H1 (cell line): ENCODE measurements around the gene PSMB4. TPM values are rescaled to one million over a fixed set of nuclear protein-coding genes. Genes with fewer than 3 reads are reported as not detected.

Experiments
- CTCF ChIA-PET: fragments of 300-600 bp; sonication (Branson Sonifier 250); formaldehyde crosslinking; loops from one replicate; lab custom pipeline; 2021; ENCODE audit not compliant: partially characterized antibody; lab: Charles Lee
- POLR2A ChIA-PET: fragments of 300-600 bp; sonication (Branson Sonifier 250); formaldehyde crosslinking; loops from one replicate; lab custom pipeline; 2021; ENCODE audit warnings: inconsistent platforms; ENCODE audit not compliant: partially characterized antibody; lab: Charles Lee
- DNase-seq, 2 experiments: peaks; one replicate each; pipeline versions ENCODE4 v3.0.0 to v3.0.0-alpha.2; 2010 to 2022; ENCODE audit warnings: low spot score in 2 of 2, low read depth in 1 of 2, mixed read lengths in 1 of 2
- FAIRE-seq: peaks from 2 replicates; lab custom pipeline; 2011; peaks lifted over from hg19 to GRCh38; lab: Jason Lieb, UNC
- H2AFZ ChIP-seq: 2 replicates; pipeline ENCODE4 v1.8.1; 2012; ENCODE audit warnings: low read length, inconsistent platforms
- H2AK5ac ChIP-seq: 2 replicates; pipeline ENCODE4 v1.6.1; 2013; ENCODE audit warnings: low read depth, low read length
- H2BK120ac ChIP-seq: replicated peaks from 2 replicates; pipeline ENCODE3; 2013; ENCODE audit warnings: low read depth, low read length, inconsistent platforms
- H2BK12ac ChIP-seq: 2 replicates; pipeline ENCODE4 v1.6.1; 2013; ENCODE audit warnings: low read depth, low read length
- H2BK15ac ChIP-seq: 2 replicates; pipeline ENCODE4 v1.6.1; 2013; ENCODE audit warnings: low read length
- H2BK20ac ChIP-seq: 2 replicates; pipeline ENCODE4 v1.6.1; 2013; ENCODE audit warnings: low read length
- H2BK5ac ChIP-seq: 2 replicates; pipeline ENCODE4 v1.6.1; 2013; ENCODE audit warnings: low read depth, low read length
- H3K14ac ChIP-seq: 2 replicates; pipeline ENCODE4 v1.6.1; 2013; ENCODE audit warnings: inconsistent platforms; ENCODE audit not compliant: insufficient read length
- H3K18ac ChIP-seq: 2 replicates; pipeline ENCODE4 v1.6.1; 2013; ENCODE audit warnings: low read length; ENCODE audit errors: extremely low read depth
- H3K23ac ChIP-seq: 2 replicates; pipeline ENCODE4 v1.6.1; 2013; ENCODE audit warnings: inconsistent platforms; ENCODE audit not compliant: insufficient read length
- H3K23me2 ChIP-seq: 2 replicates; pipeline ENCODE4 v1.6.1; 2013; ENCODE audit warnings: low read depth, low read length
- H3K27ac ChIP-seq: 2 replicates; pipeline ENCODE4 v1.6.1; 2011; ENCODE audit warnings: low read depth, low read length, inconsistent platforms
- H3K27me3 ChIP-seq, 4 experiments: replicated peaks in 1 of 4; 1 replicate in 1 of 4; 2 replicates in 3 of 4; pipeline versions ENCODE4 v1.6.1 to v1.8.1; 2011 to 2013; ENCODE audit warnings: low read length in 3 of 4, mild to moderate bottlenecking in 3 of 4, inconsistent platforms in 2 of 4, mixed read lengths in 2 of 4, moderate library complexity in 1 of 4; ENCODE audit not compliant: control insufficient read depth in 3 of 4, insufficient read depth in 3 of 4; ENCODE audit errors: extremely low read depth in 1 of 4
- H3K36me3 ChIP-seq, 4 experiments: 2 replicates each; pipeline versions ENCODE4 v1.6.1 to v1.8.1; 2011 to 2013; ENCODE audit warnings: mild to moderate bottlenecking in 4 of 4, low read length in 3 of 4, moderate library complexity in 2 of 4, control low read depth in 1 of 4, inconsistent platforms in 1 of 4; ENCODE audit not compliant: insufficient read depth in 4 of 4, control insufficient read depth in 2 of 4
- H3K4ac ChIP-seq: replicated peaks from 2 replicates; pipeline ENCODE3; 2013; ENCODE audit warnings: low read length, low read depth, mixed read lengths, inconsistent platforms; ENCODE audit not compliant: insufficient read length
- H3K4me1 ChIP-seq, 4 experiments: replicated peaks in 1 of 4; 1 replicate in 1 of 4; 2 replicates in 3 of 4; pipeline versions ENCODE4 v1.6.1 to v1.8.1; 2011 to 2013; ENCODE audit warnings: low read length in 3 of 4, inconsistent platforms in 2 of 4, mixed read lengths in 1 of 4; ENCODE audit not compliant: insufficient read depth in 4 of 4, control insufficient read depth in 3 of 4
- H3K4me2 ChIP-seq, 2 experiments: 2 replicates each; pipeline versions ENCODE4 v1.6.1 to v1.8.1; 2011 to 2013; ENCODE audit warnings: low read depth in 2 of 2, low read length in 2 of 2, control low read depth in 1 of 2, inconsistent platforms in 1 of 2, mild to moderate bottlenecking in 1 of 2; ENCODE audit not compliant: insufficient read depth in 1 of 2
- H3K4me3 ChIP-seq, 4 experiments: fragments of 200-600, 300-600 bp in 1 of 4; sonication (generic), shearing (Covaris generic), sonication (Bioruptor Twin) in 1 of 4; 2 replicates each; pipeline versions ENCODE4 v1.5.1 to v1.8.1; 2011 to 2016; ENCODE audit warnings: low read length in 4 of 4, low read depth in 3 of 4, control low read depth in 2 of 4, inconsistent platforms in 2 of 4, mild to moderate bottlenecking in 2 of 4, mixed read lengths in 1 of 4, moderate library complexity in 1 of 4; ENCODE audit not compliant: insufficient read depth in 2 of 4; ENCODE audit errors: extremely low read depth in 1 of 4
- H3K56ac ChIP-seq: replicated peaks from 2 replicates; pipeline ENCODE3; 2013; ENCODE audit warnings: low read depth, mild to moderate bottlenecking, mixed read lengths, low read length, inconsistent platforms; ENCODE audit not compliant: insufficient read length
- H3K79me1 ChIP-seq: 2 replicates; pipeline ENCODE4 v1.6.1; 2013; ENCODE audit warnings: low read depth, low read length, control low read depth
- H3K79me2 ChIP-seq, 2 experiments: 2 replicates each; pipeline versions ENCODE4 v1.6.1 to v1.8.1; 2012 to 2013; ENCODE audit warnings: low read length in 2 of 2, mild to moderate bottlenecking in 2 of 2, inconsistent platforms in 1 of 2; ENCODE audit not compliant: insufficient read depth in 2 of 2, control insufficient read depth in 1 of 2
- H3K9ac ChIP-seq, 4 experiments: replicated peaks in 1 of 4; 1 replicate in 1 of 4; 2 replicates in 3 of 4; pipeline versions ENCODE4 v1.6.1 to v1.8.1; 2011 to 2013; ENCODE audit warnings: low read depth in 3 of 4, low read length in 3 of 4, control low read depth in 2 of 4, mild to moderate bottlenecking in 2 of 4, moderate library complexity in 2 of 4, inconsistent platforms in 1 of 4; ENCODE audit errors: extremely low read depth in 1 of 4
- H3K9me3 ChIP-seq, 2 experiments: 2 replicates each; pipeline versions ENCODE4 v1.6.1 to v1.8.1; 2012 to 2013; ENCODE audit warnings: mild to moderate bottlenecking in 2 of 2, moderate library complexity in 2 of 2, control low read depth in 1 of 2, inconsistent platforms in 1 of 2, low read depth in 1 of 2, low read length in 1 of 2, mixed read lengths in 1 of 2; ENCODE audit not compliant: insufficient read depth in 2 of 2
- H4K20me1 ChIP-seq, 2 experiments: replicated peaks in 1 of 2; 2 replicates each; pipeline versions ENCODE3 to v1.8.1; 2011 to 2013; ENCODE audit warnings: inconsistent platforms in 2 of 2, low read length in 2 of 2, mild to moderate bottlenecking in 1 of 2; ENCODE audit not compliant: insufficient read depth in 2 of 2, control insufficient read depth in 1 of 2
- H4K5ac ChIP-seq: 2 replicates; pipeline ENCODE4 v1.6.1; 2013; ENCODE audit warnings: low read length, low read depth, mixed read lengths, inconsistent platforms; ENCODE audit not compliant: insufficient read length
- H4K8ac ChIP-seq: 2 replicates; pipeline ENCODE4 v1.8.0; 2013; ENCODE audit warnings: mild to moderate bottlenecking, moderate library complexity, low read length, inconsistent platforms; ENCODE audit not compliant: insufficient read depth; ENCODE audit errors: extremely low read depth
- H4K91ac ChIP-seq: replicated peaks from 2 replicates; pipeline ENCODE3; 2013; ENCODE audit warnings: low read length, mixed read lengths, inconsistent platforms; ENCODE audit not compliant: insufficient read length
- CBX8 ChIP-seq: fragments of 300-800, 300-1000 bp; sonication (generic); IDR thresholded peaks from 2 replicates; pipeline ENCODE4 v1.7.1; 2016; ENCODE audit warnings: low read depth, low read length, borderline replicate concordance
- SUZ12 ChIP-seq: fragments of 200-600 bp; sonication (generic); IDR thresholded peaks from 2 replicates; pipeline ENCODE4 v1.6.1; 2012; ENCODE audit warnings: mild to moderate bottlenecking, inconsistent platforms, low read length, moderate library complexity, mixed read lengths
- WGBS, 2 experiments: shearing (Covaris generic) in 1 of 2; methylation state at CpG; one replicate each; pipeline versions ENCODE4 v1.1.6 to v1.1.7; 2013 to 2015; ENCODE audit warnings: low lambda C conversion rate in 2 of 2, mixed read lengths in 2 of 2, inconsistent platforms in 1 of 2, low coverage in 1 of 2, missing lambda C conversion rate in 1 of 2; ENCODE audit not compliant: insufficient replicate concordance in 2 of 2, insufficient coverage in 1 of 2, insufficient read length in 1 of 2; ENCODE audit errors: extremely low coverage in 1 of 2, missing lambda C conversion rate in 1 of 2; 5-methylcytosine and 5-hydroxymethylcytosine counted together
- polyA plus RNA-seq, 7 experiments: library from polyadenylated mRNA; depleted of rRNA in 3 of 7; stranded (reverse) in 5 of 7; unstranded in 2 of 7; fragments of >200 nt in 5 of 7; fragments of 200-250 nt in 2 of 7; gene quantifications; 1 replicate in 5 of 7; 2 replicates in 1 of 7; 4 replicates in 1 of 7; pipeline versions ENCODE4 v1.2.1 to v1.2.3, GENCODE V29; 2011 to 2013; ENCODE audit warnings: missing spikeins in 2 of 7, mixed read lengths in 2 of 7
- total RNA-seq: library from RNA; stranded (reverse); fragmentation: NEBNext Ultra II Directional; extraction: Animal tissue kit (Norgen Biotek cat#: 25700); gene quantifications from 2 replicates; pipeline ENCODE4 v1.2.1, GENCODE V29; 2021
- TF ChIP-seq, protein P1 (sequence below): IDR thresholded peaks from 2 replicates; pipeline ENCODE4 v1.6.1; 2011; ENCODE audit warnings: low read length, improper control_type of control experiment
- TF ChIP-seq, protein P2 (sequence below): IDR thresholded peaks from 2 replicates; pipeline ENCODE4 v1.6.1; 2012; ENCODE audit warnings: low read length, inconsistent platforms

PSMB4 gene
- total and polyA plus RNA-seq, 2 of the 8 experiments (the other 6 are each of a cell fraction or from before 2014, with no cell fraction given), result 430 to 1,098 TPM

DNA sequence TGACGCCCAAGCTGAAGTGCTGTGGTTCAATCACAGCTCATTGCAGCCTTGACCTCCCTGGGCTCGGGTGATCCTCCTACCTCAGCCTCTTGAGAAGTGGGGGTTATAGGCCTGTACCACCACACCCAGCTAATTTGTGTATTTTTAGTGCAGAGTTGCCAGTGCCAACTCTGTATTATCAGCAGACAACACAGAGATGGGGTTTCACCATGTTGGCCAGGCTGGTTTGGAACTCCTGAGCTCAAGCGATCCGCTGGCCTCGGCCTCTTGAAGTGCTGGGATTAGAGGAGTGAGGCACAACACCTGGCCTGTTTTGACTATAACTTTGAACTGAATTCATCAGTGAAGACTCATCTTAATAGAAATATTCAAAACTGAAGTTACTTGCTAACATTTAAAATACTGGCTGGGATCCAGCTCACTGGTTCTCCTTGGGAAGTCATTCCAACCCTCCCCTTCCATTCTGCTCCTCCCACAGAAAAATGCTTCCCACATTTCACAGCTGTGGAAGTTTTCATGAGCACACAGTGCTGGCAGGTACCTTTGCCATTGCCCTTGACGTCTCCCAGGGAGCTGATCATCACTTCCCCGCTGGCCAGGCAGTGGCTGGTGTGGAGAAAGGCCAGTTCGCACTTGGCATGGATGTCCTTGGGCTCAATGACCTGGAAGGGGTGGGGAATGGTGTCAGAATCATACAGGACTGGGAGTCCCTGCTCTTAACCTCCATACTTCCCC lies 31.5 kb upstream of the PSMB4 start:
- ChIA-PET CTCF (interaction anchor here (1.2 to 2.5 kb wide), 6 partner anchors 11 to 38 kb away, joined by 3 to 9 read pairs (median 5); partner anchors contain the start of gene PSMB4), POLR2A (interaction anchor here (1.0 to 1.8 kb wide), 7 partner anchors 11 to 35 kb away, joined by 3 to 7 read pairs (median 3); partner anchors contain the start of gene RFX5)
- no peak overlapping the region for H3K56ac ChIP-seq
- no peaks in the 10 kb centered on the region for H3K79me1 ChIP-seq
- H2BK12ac ChIP-seq, result no peak overlapping the region
- peaks cover 0 to 9% (median 0%) of the 10 kb centered on the region in 4 experiments; a peak in 3 of 8 replicates for H3K36me3 ChIP-seq
- no peaks in the 10 kb centered on the region for H3K27me3 ChIP-seq
- FAIRE-seq (no peak), DNase-seq (no peak)
- H3K4ac ChIP-seq, result no peak overlapping the region
- no peak overlapping the region for H3K4me3 ChIP-seq
- no peak overlapping the region for H2BK20ac ChIP-seq
- peaks cover 2 to 3% of the 10 kb centered on the region in 2 experiments; a peak in 3 of 4 replicates for H3K9me3 ChIP-seq
- H4K5ac ChIP-seq, result no peak overlapping the region
- H2BK5ac ChIP-seq, result no peak overlapping the region
- H2AK5ac ChIP-seq, result no peak overlapping the region
- H3K4me1 ChIP-seq, result peaks cover 0 to 8% (median 6%) of the 10 kb centered on the region in 4 experiments; a peak in 6 of 7 replicates
- H3K14ac ChIP-seq, result no peak overlapping the region
- H3K23ac ChIP-seq, result no peak overlapping the region
- no peak overlapping the region for H4K91ac ChIP-seq
- no peak overlapping the region for H3K9ac ChIP-seq
- no peak overlapping the region for H2BK15ac ChIP-seq
- no peak overlapping the region for H3K4me2 ChIP-seq
- no peaks in the 10 kb centered on the region for H4K20me1 ChIP-seq
- H2AFZ ChIP-seq, result no peak overlapping the region
- H3K23me2 ChIP-seq, result peaks cover 2% of the 10 kb centered on the region; the same call in 1 of the 2 replicates
- no peak overlapping the region for H4K8ac ChIP-seq
- no peaks in the 10 kb centered on the region for H3K79me2 ChIP-seq
- no peak overlapping the region for H2BK120ac ChIP-seq
- H3K18ac ChIP-seq, result no peak overlapping the region
- no peak overlapping the region for H3K27ac ChIP-seq
- WGBS, 2 experiments, result 92% methylated on average over 8 of the region's 8 CpGs; no CpG with 5 or more reads in 1 of the 2 experiments
- TF ChIP-seq, protein P1, sequence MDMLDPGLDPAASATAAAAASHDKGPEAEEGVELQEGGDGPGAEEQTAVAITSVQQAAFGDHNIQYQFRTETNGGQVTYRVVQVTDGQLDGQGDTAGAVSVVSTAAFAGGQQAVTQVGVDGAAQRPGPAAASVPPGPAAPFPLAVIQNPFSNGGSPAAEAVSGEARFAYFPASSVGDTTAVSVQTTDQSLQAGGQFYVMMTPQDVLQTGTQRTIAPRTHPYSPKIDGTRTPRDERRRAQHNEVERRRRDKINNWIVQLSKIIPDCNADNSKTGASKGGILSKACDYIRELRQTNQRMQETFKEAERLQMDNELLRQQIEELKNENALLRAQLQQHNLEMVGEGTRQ, result no peak
- TF ChIP-seq CBX8 (no peak), SUZ12 (no peak)
- TF ChIP-seq, protein P2, sequence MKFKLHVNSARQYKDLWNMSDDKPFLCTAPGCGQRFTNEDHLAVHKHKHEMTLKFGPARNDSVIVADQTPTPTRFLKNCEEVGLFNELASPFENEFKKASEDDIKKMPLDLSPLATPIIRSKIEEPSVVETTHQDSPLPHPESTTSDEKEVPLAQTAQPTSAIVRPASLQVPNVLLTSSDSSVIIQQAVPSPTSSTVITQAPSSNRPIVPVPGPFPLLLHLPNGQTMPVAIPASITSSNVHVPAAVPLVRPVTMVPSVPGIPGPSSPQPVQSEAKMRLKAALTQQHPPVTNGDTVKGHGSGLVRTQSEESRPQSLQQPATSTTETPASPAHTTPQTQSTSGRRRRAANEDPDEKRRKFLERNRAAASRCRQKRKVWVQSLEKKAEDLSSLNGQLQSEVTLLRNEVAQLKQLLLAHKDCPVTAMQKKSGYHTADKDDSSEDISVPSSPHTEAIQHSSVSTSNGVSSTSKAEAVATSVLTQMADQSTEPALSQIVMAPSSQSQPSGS, result no peak
